ENCODE measurements around the gene PDYN. TPM values are rescaled to one million over a fixed set of nuclear protein-coding genes. Genes with fewer than 3 reads are reported as not detected.

The PDYN gene
- total and polyA plus RNA-seq, 9 of the 15 experiments (the other 6 are each of a cell fraction or from before 2014, with no cell fraction given): not detected

DNA sequence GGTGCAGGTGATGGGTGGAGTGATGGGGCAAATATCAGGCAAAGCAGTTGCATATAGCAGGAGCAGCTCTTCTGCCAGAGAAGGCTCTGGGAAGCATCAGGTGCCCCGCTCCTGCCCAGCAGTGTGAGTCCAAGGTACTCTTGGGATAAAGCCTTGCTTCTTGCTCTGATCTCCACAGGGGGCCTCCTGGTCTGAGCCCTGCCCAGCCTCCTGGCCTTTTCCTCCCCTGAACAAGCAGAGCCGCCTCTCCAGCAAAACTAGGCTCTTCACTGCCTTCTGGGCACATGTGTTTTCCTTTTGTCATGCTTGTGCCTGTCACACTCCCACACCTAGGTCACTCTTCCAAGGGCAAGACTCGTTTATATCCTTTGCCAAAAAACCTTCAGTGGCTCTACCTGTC is 64.4 kb downstream of the PDYN start:
- intact Hi-C loops (cut with micrococcal nuclease) (no loop called here), in situ Hi-C loops (cut with MboI) (no loop called here)
- Histone ChIP-seq H3K4me2 (ENCODE audit: insufficient read depth, low read length) (no peak overlapping the region), H2AFZ (ENCODE audit: low read depth, low read length) (no peak overlapping the region), H3K9me1 (ENCODE audit: control insufficient read depth, insufficient read depth, low read length) (no peaks in the 10 kb centered on the region), H3K27ac (ENCODE audit: extremely low read depth, low read depth, low read length) (no peak overlapping the region), H3K9me3 (replicated peaks; ENCODE audit: control insufficient read depth, insufficient read depth, low read depth, low read length) (no peaks in the 10 kb centered on the region), H3K79me2 (ENCODE audit: control insufficient read depth, insufficient read depth, low read length) (no peaks in the 10 kb centered on the region), H3K27me3 (ENCODE audit: control insufficient read depth in 2 of 2, insufficient read depth in 2 of 2, low read length in 2 of 2) (peaks cover 0 to 32% of the 10 kb centered on the region in 2 experiments; a peak in 2 of 5 replicates), H3K4me1 (replicated peaks in 1 of 2; ENCODE audit: control insufficient read depth in 2 of 2, insufficient read depth in 2 of 2, low read length in 2 of 2) (no peaks in the 10 kb centered on the region), H3K9ac (ENCODE audit: insufficient read depth in 1 of 2, low read depth in 2 of 2, low read length in 2 of 2) (no peak overlapping the region), H3K36me3 (ENCODE audit: control insufficient read depth, insufficient read depth, low read length) (no peaks in the 10 kb centered on the region), H4K20me1 (replicated peaks; ENCODE audit: control insufficient read depth, insufficient read depth, low read length) (no peaks in the 10 kb centered on the region), H3K4me3 (no peak overlapping the region)
- 5% methylated on average over 2 of the region's 3 CpGs for WGBS (ENCODE audit: insufficient coverage, low coverage, missing lambda C conversion rate)
- no peak for TF ChIP-seq ZNF436 (CRISPR knock-in tag; IDR thresholded peaks at IDR 0.05)
- no peak for TF ChIP-seq LEF1 (IDR thresholded peaks at IDR 0.05)
- no peak for TF ChIP-seq SFPQ (IDR thresholded peaks at IDR 0.05; ENCODE audit: low read depth, low read length)
- no peak for TF ChIP-seq GTF2B (IDR thresholded peaks at IDR 0.05; ENCODE audit: extremely low read depth, insufficient read length)
- no peak for TF ChIP-seq SNAPC5 (CRISPR knock-in tag; IDR thresholded peaks at IDR 0.05)
- no peak for TF ChIP-seq CEBPG (CRISPR knock-in tag; IDR thresholded peaks at IDR 0.05)
- TF ChIP-seq CEBPG (tag; conservative IDR thresholded peaks at IDR 0.05 in 1 of 2, IDR thresholded peaks at IDR 0.05 in 1 of 2): no peak
- TF ChIP-seq MEF2A (IDR thresholded peaks at IDR 0.05; ENCODE audit: control insufficient read depth, low read depth, low read length): no peak
- TF ChIP-seq CBFA2T3 (IDR thresholded peaks at IDR 0.05): no peak
- TF ChIP-seq GATAD2B (IDR thresholded peaks at IDR 0.05; ENCODE audit: borderline replicate concordance): no peak
- no peak for TF ChIP-seq NCOA2 (IDR thresholded peaks at IDR 0.05; ENCODE audit: partially characterized antibody in 2 of 2)
- TF ChIP-seq PPARD (CRISPR knock-in tag; IDR thresholded peaks at IDR 0.05): no peak
- TF ChIP-seq HDGF (IDR thresholded peaks at IDR 0.05): no peak
- CTCF ChIA-PET (ENCODE audit: low intra/inter-chr PET ratio): no interaction called here
- no TSS peak for BruUV-seq (replicated peaks)
- no peak for DNase-seq (ENCODE audit: extremely low read depth in 1 of 4, low spot score in 3 of 4)
- POLR2A ChIA-PET: no interaction called here
- no peak for FAIRE-seq
- no peak for ATAC-seq

Measured in K562 (cell line).